NCI-H526 treated with DMSO at 0.1 percent for 48 hours (cell line): ENCODE results near the gene COQ3.
"Not testable (repeated sequence)": the region's sequence is repeated elsewhere in the genome, so short reads cannot be mapped to it uniquely, and the experiment has no call there.

Source experiments
- DNase-seq: peaks from one replicate; lab custom pipeline; 2025; lab: John Stamatoyannopoulos, UW

The COQ3 gene

DNA sequence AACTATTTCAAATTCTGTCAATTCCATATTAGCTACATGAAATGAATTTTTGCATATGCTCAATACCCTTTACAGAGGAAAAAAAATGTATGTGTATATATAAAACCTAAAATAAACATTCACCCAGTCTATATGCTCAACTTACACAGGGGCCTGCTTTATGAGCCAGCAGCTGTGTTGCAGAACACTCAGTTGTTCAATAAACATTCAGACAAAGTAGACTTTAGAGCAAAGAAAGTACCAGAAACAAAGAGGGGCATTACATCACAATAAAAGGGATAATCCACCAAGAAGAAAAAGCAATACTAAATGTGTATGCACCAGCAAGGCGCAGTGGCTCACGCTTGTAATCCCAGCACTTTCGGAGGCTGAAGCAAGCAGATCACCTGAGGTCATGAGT is 9.5 kb downstream of the COQ3 start:
- DNase-seq, result no peak

- no peak for DNase-seq
These were observed 15.4 kb downstream of the COQ3 start for GRCh38 chr6:99378636-99379035.

GRCh38 chr6:99369533-99369932 is 24.5 kb downstream of the COQ3 start:
- DNase-seq, result no peak

- no peak for DNase-seq
These were observed 27.1 kb downstream of the COQ3 start for GRCh38 chr6:99366852-99367251.

GRCh38 chr6:99364026-99364425 is 30.0 kb downstream of the COQ3 start:
- DNase-seq, result no peak

DNA sequence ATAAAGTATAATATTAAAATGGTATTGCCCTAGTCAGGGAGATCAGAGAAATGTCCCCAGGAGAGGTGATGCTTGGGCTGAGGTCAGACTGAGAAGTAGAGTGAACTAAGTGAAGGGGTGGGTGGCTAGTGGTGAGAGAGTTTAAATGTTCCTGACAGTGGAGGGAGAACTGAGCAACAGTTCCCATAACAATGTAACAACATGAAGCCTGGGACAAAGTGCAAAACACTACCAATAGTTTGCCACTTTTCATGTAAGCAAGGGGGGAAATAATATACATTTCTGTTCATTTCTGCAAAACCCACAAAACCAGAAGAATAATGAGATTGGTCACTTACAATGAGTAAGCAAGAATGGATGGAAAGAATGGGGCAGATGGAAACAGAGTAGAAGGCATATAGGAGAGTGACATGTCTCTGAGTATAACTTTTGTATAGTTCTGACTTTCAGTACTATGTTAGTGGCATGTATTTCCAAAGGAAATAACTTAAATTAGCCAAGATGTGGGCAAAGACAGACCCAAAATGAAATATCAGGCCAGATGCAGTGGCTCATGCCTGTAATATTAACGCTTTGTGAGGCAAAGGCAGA is 31.2 kb downstream of the COQ3 start:
- no peak for DNase-seq

- no peak for DNase-seq
These were observed 34.2 kb downstream of the COQ3 start for GRCh38 chr6:99359800-99360199.

DNA sequence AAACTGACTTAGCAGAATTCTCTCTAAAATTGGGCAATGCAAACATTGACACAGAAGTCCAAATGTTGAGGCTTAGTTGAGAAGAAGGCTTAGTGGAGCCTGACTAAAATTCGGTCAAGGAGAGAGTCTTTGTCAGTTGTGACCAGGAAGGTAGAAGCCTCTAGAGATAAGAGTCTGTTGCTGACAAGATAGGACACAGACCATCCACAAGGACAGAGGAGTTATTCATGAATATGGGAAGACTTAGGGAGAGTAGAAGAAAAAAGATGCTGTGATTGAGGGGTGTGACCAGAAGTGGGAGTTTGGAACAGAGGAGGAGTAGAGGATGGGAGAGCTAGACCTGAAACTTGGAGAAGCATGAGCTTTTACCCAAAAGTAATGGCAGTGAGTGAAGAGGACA is 37.4 kb downstream of the COQ3 start:
- DNase-seq, result no peak

- DNase-seq, result no peak
These were observed 39.0 kb downstream of the COQ3 start for GRCh38 chr6:99354983-99355382.

- DNase-seq, result no peak
These were observed 40.9 kb downstream of the COQ3 start for GRCh38 chr6:99353126-99353525.

- DNase-seq, result peak; percentile 14
These were observed 43.4 kb downstream of the COQ3 start for GRCh38 chr6:99350573-99350972.

DNA sequence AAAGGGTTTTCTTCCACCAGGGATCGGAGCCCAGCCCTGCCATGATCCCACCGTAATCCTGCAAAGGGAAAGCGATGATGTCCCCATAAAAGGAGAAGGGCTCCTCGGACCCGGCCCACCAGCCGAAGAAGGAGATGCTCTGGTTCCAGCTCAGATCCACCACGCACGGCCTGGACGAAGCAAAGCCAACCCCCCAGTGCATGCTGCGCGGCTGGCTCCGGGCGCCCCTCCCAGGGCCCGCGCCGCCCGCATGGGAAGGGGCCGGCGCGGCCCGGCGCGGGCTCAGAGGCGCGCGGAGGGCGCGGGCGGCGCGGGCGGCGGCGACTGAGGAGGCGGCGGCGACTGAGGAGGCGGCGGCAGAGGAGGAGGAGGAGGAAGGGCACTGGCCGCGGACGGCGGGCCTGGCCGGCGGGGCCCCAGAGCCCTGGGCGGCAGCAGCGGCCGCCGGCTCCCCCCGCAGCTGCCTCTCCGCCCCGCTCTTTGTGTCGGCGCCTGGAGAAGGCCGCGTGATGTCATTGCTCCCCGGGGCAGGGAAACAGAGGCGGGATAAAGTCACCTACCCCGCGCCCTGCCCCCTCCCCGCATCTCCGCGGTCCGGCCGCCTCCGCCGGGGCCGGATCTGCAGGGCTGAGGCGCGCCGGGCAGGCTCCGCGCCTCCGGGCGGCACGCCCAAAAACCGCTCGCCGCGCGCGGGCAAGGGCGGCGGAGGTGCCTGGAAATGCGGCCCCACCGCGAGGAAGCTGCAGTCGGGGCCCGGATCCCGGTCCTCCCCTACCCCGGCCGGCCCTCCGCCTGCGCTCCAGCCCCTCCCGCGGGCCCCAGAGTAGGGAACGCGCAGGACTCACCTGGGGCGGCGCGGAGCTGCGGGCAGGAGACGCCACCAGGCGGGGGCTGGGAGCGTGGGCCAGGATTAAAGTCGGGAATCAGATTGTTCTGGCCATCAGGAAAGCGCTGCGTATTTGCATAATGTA is 44.5 kb downstream of the COQ3 start, which contains the start of gene FAXC:
Gene FAXC (minus strand): TSS at position 504 of the 971 bp plus-strand sequence. CDS start 302 bp downstream, at position 202.
- DNase-seq, result peak; percentile 80

GRCh38 chr6:99348288-99349170 is 45.5 kb downstream of the COQ3 start:
- peak; percentile 39 for DNase-seq

DNA sequence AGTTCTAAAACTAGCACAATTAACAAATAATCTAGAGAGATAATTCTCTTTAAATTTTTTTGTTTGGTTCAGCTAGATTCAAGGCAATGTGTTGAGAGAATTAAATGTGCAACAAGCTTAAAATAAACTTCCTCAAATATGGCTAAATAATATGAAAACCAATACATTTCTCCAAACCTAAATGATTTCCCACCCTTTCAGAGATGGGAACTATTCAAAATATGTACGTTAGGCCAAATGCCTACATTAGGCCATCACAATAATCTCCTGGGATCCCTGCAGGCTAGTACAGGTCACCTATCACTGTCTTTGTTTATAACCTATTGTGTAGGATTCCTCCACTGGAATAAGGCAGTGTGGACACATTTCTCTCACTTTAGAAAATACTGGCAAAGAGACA is 46.2 kb downstream of the COQ3 start:
- DNase-seq, result no peak

DNA sequence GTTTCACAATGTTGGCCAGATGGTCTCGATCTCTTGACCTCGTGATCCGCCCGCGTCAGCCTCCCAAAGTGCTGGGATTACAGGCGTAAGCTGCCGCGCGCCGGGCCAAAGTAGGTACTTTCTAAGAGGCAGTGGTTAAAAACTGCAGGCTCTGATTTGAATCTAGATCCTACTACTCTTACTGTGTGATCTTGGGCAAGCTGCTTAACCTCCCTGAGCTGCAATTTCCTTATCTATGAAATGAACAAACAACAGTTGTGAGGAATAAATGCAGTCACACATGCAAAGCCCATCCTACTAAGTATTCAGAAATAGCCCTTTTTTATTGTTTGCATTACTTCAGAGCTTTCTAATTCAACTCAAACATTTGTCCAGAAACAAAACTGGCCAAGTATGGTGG is 47.4 kb downstream of the COQ3 start:
- DNase-seq, result no peak

DNA sequence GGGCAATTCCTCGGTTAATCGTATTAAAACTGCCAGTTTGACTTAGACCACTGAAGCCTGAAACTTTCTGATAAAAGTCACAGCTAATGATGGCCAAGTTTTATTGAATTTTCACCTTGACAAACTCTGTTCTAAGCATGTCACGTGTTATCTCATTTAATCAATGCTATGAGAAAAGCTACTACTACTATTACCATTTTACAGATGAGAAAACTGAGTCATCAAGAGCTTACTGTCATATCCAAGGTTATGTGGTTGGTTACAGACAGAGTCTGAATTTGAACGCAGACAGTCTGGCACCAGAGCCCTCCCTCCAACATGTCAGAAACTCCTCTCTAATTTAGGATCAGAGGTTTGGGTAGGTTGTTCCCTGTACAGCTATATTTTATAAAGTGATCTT is 48.8 kb downstream of the COQ3 start:
- DNase-seq, result no peak

DNA sequence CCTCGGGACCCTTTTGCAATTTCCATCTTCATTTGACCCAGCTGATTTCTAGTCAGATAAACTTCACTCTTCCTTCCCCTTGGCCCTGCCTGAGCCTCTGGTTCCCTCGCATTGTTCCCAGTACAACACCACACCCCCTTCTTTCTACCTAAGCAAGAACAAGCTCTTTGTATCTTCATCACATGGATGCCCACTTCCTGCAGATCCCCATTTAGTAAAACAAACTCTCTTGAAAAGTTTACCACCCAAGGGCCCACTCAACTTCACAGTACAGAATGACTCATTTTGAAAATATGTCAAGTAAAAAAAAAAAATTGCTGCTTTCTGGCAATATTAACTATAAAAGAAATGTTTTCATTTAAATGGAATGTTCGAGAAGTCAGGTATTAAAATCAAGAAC is 49.7 kb downstream of the COQ3 start:
- DNase-seq, result no peak

DNA sequence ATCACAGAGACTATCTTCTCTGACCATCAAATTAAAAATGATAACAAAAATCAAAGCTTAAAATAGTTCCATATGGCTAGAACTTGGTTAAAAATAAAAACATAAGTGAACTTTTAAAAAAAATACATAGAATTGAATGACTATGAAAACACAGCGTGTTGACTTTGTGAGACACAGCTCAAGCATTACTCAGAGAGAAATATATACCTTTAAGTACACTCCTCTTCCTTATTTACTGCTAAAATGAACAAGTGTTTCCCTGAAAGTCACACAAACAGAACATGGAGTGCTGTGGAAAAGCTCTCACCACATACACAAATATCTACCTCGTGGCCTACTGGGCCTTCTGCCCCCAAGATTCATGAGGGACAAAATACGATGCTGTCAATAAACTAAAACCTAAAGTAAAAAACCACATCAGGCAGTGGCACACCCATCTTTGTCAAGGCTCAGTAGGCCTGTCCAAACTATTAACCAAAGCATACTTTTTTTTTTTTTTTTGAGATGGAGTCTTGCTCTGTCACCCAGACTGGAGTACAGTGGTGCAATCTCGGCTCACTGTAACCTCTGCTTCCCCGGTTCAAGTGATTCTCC is 52.0 kb downstream of the COQ3 start:
- no peak for DNase-seq

DNA sequence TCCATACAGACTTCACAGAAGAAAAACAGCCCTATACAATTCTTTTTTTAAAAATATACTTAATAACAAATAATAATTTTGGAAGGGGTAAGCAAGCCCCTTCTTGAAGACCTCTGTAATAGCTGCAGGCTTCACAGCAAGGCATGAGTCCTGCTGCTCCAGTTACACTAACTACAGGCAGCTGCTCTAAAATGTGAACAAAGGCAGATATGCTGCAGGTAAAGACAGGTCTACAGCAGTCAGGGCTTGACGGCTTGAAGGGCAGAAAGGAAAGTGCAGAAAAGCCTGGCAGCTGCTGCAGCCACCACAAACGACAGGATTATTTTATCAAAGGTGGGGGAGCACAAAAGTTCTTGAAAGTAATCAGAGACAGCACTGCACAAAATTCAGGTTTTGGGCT is 55.8 kb downstream of the COQ3 start:
- no peak for DNase-seq

DNA sequence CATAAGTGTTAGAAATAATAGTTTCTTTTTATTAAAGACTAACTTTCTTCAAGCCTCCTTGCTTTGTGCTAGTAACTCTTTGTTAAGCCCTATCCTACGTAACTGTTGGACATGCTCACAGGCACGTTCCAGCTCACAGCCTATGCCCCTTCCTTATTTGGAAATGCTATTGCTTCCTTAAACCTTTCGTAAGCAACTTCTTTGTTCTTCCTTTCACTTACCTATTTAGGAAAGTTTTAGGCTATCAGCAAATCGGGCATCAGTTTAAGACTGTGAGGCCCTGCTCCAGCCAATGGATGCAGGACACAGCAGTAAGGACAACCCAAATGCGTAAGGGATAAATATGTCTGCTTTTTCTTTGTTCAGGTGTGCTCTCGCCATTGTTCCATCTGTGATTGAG is 58.7 kb downstream of the COQ3 start:
- DNase-seq, result not testable (repeated sequence)

- DNase-seq, result peak; percentile 58
These were observed 59.4 kb downstream of the COQ3 start for GRCh38 chr6:99334526-99335127.

- no peak for DNase-seq
These were observed 60.9 kb downstream of the COQ3 start for GRCh38 chr6:99333068-99333467.
